ENCODE results near the gene IWS1. TPM values are rescaled to one million over a fixed set of nuclear protein-coding genes. Genes with fewer than 3 reads are reported as not detected.
"Not testable (repeated sequence)": the region's sequence is repeated elsewhere in the genome, so short reads cannot be mapped to it uniquely, and the experiment has no call there.

IWS1 gene
- total and polyA plus RNA-seq, 2 experiments from 2014 or later: 45.9 to 47.8 TPM

DNA sequence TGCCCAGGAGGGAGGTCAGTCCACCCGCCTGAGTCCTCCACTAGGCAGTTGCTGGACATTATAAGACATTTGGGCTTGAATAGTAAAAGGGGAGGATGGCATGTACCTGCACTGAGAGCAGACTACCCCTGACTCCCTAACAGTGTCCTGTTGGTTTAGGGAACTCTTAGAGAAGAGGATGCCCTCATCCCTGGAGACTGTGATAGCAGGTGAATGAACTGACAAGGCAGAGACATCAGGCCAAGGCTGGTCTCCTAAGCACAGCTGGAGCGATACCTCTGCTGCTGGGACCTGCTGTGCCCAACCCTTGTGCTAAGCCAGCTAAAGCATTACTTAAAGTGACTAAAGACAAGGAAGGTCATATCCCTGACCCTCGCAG, 73.3 kb downstream of the IWS1 start:
- Histone ChIP-seq H3K36me3 (replicated peaks; ENCODE audit: insufficient read depth, low read depth) (no peaks in the 10 kb centered on the region), H3K9me3 (ENCODE audit: low read depth) (no peaks in the 10 kb centered on the region), H3K79me2 (no peaks in the 10 kb centered on the region), H3K9me2 (replicated peaks; ENCODE audit: insufficient read depth) (no peaks in the 10 kb centered on the region), H3K4me3 (no peak overlapping the region), H3K4me1 (ENCODE audit: insufficient read depth) (peaks cover 13% of the 10 kb centered on the region), H3K27ac (no peak overlapping the region), H2AFZ (no peak overlapping the region), H3K4me2 (no peak overlapping the region), H4K20me1 (ENCODE audit: insufficient read depth, poor library complexity, severe bottlenecking) (no peaks in the 10 kb centered on the region), H3K27me3 (no peaks in the 10 kb centered on the region)
- TF ChIP-seq EZH2phosphoT487 (IDR thresholded peaks at IDR 0.05; ENCODE audit: low read depth, severe bottlenecking, unreplicated experiment) (no peak), EZH2 (IDR thresholded peaks at IDR 0.05; ENCODE audit: borderline replicate concordance) (no peak)
- TF ChIP-seq, protein P1, sequence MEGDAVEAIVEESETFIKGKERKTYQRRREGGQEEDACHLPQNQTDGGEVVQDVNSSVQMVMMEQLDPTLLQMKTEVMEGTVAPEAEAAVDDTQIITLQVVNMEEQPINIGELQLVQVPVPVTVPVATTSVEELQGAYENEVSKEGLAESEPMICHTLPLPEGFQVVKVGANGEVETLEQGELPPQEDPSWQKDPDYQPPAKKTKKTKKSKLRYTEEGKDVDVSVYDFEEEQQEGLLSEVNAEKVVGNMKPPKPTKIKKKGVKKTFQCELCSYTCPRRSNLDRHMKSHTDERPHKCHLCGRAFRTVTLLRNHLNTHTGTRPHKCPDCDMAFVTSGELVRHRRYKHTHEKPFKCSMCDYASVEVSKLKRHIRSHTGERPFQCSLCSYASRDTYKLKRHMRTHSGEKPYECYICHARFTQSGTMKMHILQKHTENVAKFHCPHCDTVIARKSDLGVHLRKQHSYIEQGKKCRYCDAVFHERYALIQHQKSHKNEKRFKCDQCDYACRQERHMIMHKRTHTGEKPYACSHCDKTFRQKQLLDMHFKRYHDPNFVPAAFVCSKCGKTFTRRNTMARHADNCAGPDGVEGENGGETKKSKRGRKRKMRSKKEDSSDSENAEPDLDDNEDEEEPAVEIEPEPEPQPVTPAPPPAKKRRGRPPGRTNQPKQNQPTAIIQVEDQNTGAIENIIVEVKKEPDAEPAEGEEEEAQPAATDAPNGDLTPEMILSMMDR (IDR thresholded peaks at IDR 0.05; ENCODE audit: poor library complexity): no peak
- DNase-seq (ENCODE audit: low spot score): no peak
- WGBS (ENCODE audit: low lambda C conversion rate, missing lambda C conversion rate): 98% methylated on average over 3 of the region's 3 CpGs

- DNase-seq (ENCODE audit: low spot score); H2AFZ ChIP-seq; H3K9me3 ChIP-seq (ENCODE audit: low read depth); H3K36me3 ChIP-seq (replicated peaks; ENCODE audit: insufficient read depth, low read depth); H3K9me2 ChIP-seq (replicated peaks; ENCODE audit: insufficient read depth); H4K20me1 ChIP-seq (ENCODE audit: insufficient read depth, poor library complexity, severe bottlenecking); H3K27ac ChIP-seq; H3K79me2 ChIP-seq; H3K4me2 ChIP-seq; H3K27me3 ChIP-seq; H3K4me3 ChIP-seq: not testable (repeated sequence)
- WGBS (ENCODE audit: low lambda C conversion rate, missing lambda C conversion rate): 96% methylated on average over 8 of the region's 8 CpGs
- peaks cover 13% of the 10 kb centered on the region for H3K4me1 ChIP-seq (ENCODE audit: insufficient read depth)
These were observed 73.9 kb downstream of the IWS1 start for GRCh38 chr2:127452423-127452822.

DNA sequence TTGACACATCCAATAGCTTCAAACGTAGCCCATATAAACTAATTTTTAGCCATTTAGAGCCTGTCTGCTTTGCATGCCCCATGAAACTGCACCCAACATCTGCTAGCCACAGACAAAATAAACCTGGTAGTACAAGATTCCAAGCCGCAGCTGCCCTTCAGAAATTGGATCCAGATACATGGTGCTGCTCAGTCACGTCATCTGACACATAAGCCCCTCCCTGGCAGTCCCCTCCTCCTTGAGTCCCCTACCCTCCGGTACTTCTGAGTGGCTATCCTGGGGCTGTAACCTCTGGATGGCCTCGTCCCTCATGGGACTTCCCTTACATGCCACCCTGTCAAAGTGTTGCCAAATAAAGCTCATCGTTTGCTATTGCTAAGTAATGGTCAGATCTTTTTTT, 74.3 kb downstream of the IWS1 start:
- DNase-seq (ENCODE audit: low spot score): no peak
- WGBS (ENCODE audit: low lambda C conversion rate, missing lambda C conversion rate): 74% methylated on average over 6 of the region's 6 CpGs
- Histone ChIP-seq H2AFZ (no peak overlapping the region), H3K4me3 (no peak overlapping the region), H3K36me3 (replicated peaks; ENCODE audit: insufficient read depth, low read depth) (no peaks in the 10 kb centered on the region), H3K4me2 (no peak overlapping the region), H3K9me2 (replicated peaks; ENCODE audit: insufficient read depth) (no peaks in the 10 kb centered on the region), H3K27ac (no peak overlapping the region), H3K9me3 (ENCODE audit: low read depth) (no peaks in the 10 kb centered on the region), H3K4me1 (ENCODE audit: insufficient read depth) (peaks cover 13% of the 10 kb centered on the region), H3K27me3 (no peaks in the 10 kb centered on the region), H3K79me2 (no peaks in the 10 kb centered on the region), H4K20me1 (ENCODE audit: insufficient read depth, poor library complexity, severe bottlenecking) (no peaks in the 10 kb centered on the region)
- TF ChIP-seq, protein P1 (IDR thresholded peaks at IDR 0.05; ENCODE audit: poor library complexity): no peak
- TF ChIP-seq EZH2phosphoT487 (IDR thresholded peaks at IDR 0.05; ENCODE audit: low read depth, severe bottlenecking, unreplicated experiment): no peak
- no peak for TF ChIP-seq EZH2 (IDR thresholded peaks at IDR 0.05; ENCODE audit: borderline replicate concordance)

GRCh38 chr2:127449898-127450297, 76.4 kb downstream of the IWS1 start:
- Histone ChIP-seq H3K36me3 (replicated peaks; ENCODE audit: insufficient read depth, low read depth) (no peaks in the 10 kb centered on the region), H3K4me3 (no peak overlapping the region), H3K4me1 (ENCODE audit: insufficient read depth) (peaks cover 7% of the 10 kb centered on the region), H3K9me3 (ENCODE audit: low read depth) (no peaks in the 10 kb centered on the region), H3K4me2 (no peak overlapping the region), H3K9me2 (replicated peaks; ENCODE audit: insufficient read depth) (no peaks in the 10 kb centered on the region), H2AFZ (no peak overlapping the region), H3K27me3 (no peaks in the 10 kb centered on the region), H4K20me1 (ENCODE audit: insufficient read depth, poor library complexity, severe bottlenecking) (no peaks in the 10 kb centered on the region), H3K79me2 (no peaks in the 10 kb centered on the region), H3K27ac (no peak overlapping the region)
- 86% methylated on average over 4 of the region's 4 CpGs for WGBS (ENCODE audit: low lambda C conversion rate, missing lambda C conversion rate)
- TF ChIP-seq, protein P1 (IDR thresholded peaks at IDR 0.05; ENCODE audit: poor library complexity): no peak
- TF ChIP-seq EZH2phosphoT487 (IDR thresholded peaks at IDR 0.05; ENCODE audit: low read depth, severe bottlenecking, unreplicated experiment): no peak
- no peak for TF ChIP-seq EZH2 (IDR thresholded peaks at IDR 0.05; ENCODE audit: borderline replicate concordance)
- DNase-seq (ENCODE audit: low spot score): no peak
